ENCODE measurements around the gene TMEM270.

- TF ChIP-seq POLR2A (IDR thresholded peaks at IDR 0.05) (no peak), CTCF (IDR thresholded peaks at IDR 0.05) (no peak)
Observed at GRCh38 chr7:73888959-73889358, 28.0 kb downstream of the TMEM270 start.
